IPS-NIHi7 (cell line): Measurements from ENCODE around the gene AP3B1.

Experiments
- DNase-seq: peaks from one replicate; pipeline ENCODE4 v3.0.0; 2012; ENCODE audit warnings: mixed read lengths; ENCODE audit errors: extremely low spot score

Gene AP3B1

GRCh38 chr5:78005021-78005785 is 289.3 kb downstream of the AP3B1 start:
- DNase-seq = no peak

GRCh38 chr5:78004559-78004958 is 289.9 kb downstream of the AP3B1 start:
- DNase-seq = no peak

GRCh38 chr5:78003919-78004318 is 290.6 kb downstream of the AP3B1 start:
- DNase-seq = no peak

GRCh38 chr5:78003450-78003849 is 291.0 kb downstream of the AP3B1 start:
- DNase-seq = no peak

- DNase-seq = no peak
Measured at GRCh38 chr5:78002690-78003089, 291.8 kb downstream of the AP3B1 start.

- no peak for DNase-seq
Measured at GRCh38 chr5:78001197-78001596, 293.3 kb downstream of the AP3B1 start.

GRCh38 chr5:78000191-78000590 is 294.3 kb downstream of the AP3B1 start:
- DNase-seq = no peak

- DNase-seq = no peak
Measured at GRCh38 chr5:77999399-77999798, 295.1 kb downstream of the AP3B1 start.

- DNase-seq = no peak
Measured at GRCh38 chr5:77996943-77997342, 297.6 kb downstream of the AP3B1 start.

GRCh38 chr5:77995793-77996409 is 298.6 kb downstream of the AP3B1 start:
- no peak for DNase-seq

- DNase-seq = no peak
Measured at GRCh38 chr5:77994943-77995342, 299.6 kb downstream of the AP3B1 start.

GRCh38 chr5:77993855-77994318 is 300.6 kb downstream of the AP3B1 start:
- DNase-seq = peak; percentile 39

GRCh38 chr5:77993141-77993854 is 301.2 kb downstream of the AP3B1 start:
- DNase-seq = no peak

GRCh38 chr5:77991084-77991483 is 303.4 kb downstream of the AP3B1 start:
- peak; percentile 49 for DNase-seq

- peak; percentile 54 for DNase-seq
Measured at GRCh38 chr5:77990020-77990419, 304.5 kb downstream of the AP3B1 start.

- no peak for DNase-seq
Measured at GRCh38 chr5:77987988-77988387, 306.5 kb downstream of the AP3B1 start.

- DNase-seq = no peak
Measured at GRCh38 chr5:77987331-77987730, 307.2 kb downstream of the AP3B1 start.

- DNase-seq = no peak
Measured at GRCh38 chr5:77986261-77986660, 308.2 kb downstream of the AP3B1 start.

- no peak for DNase-seq
Measured at GRCh38 chr5:77985247-77985646, 309.3 kb downstream of the AP3B1 start.

- DNase-seq = peak; percentile 32
Measured at GRCh38 chr5:77984587-77984986, 309.9 kb downstream of the AP3B1 start.

GRCh38 chr5:77983482-77984199 is 310.9 kb downstream of the AP3B1 start:
- DNase-seq = no peak

- no peak for DNase-seq
Measured at GRCh38 chr5:77981820-77982219, 312.7 kb downstream of the AP3B1 start.
